ENCODE measurements around the gene FRMD4A.

Gene FRMD4A

DNA sequence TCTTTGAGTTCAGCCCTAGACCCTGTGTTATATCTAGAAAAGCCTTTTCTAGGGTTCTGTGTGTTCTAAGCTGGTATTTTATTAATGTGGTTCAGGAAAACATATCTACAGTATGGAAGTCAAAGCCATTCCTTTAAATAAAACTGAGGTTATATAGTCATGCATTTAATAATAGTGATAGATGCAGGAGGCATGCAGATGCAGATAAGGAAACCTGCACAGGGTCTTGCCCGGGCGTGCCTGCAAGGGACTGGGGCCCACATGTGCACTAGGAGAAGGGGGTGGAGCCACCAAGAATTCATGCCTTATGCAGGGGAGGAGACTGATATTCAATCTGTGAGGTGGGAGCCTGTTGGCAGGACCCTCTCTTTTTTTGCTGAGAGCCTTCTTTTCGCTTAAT is 572.4 kb downstream of the FRMD4A start:
- POLR2A ChIA-PET = interaction anchor here (2.0 kb wide), 1 partner anchor 52 kb away, joined by 5 read pairs; no protein-coding TSS in a partner anchor
- CTCF ChIA-PET = no interaction called here

DNA sequence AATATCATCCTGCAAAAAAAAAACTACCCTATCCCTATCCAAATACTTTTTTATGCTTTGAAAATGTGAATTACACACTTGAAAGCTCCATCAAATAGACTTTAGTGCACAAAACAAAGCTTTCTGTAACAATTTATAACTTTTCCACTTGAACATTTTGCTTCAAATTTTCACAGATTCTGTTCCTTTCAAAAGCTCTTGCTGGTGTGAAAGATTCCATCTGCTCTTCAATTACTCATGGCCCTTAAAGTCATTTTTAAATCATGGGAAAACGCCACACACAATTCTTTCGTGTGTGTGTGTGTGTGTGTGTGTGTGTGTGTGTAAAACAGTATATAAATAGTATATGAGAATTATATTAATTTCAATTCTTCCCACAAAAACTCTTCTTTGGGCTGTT is 576.4 kb downstream of the FRMD4A start:
- no peak for DNase-seq (ENCODE audit: extremely low spot score)
- TF ChIP-seq FOXA1 (IDR thresholded peaks at IDR 0.05) (no peak), NFRKB (IDR thresholded peaks at IDR 0.05) (no peak), HDGF (IDR thresholded peaks at IDR 0.05; ENCODE audit: borderline replicate concordance) (no peak), ELF4 (IDR thresholded peaks at IDR 0.05) (no peak), ARNT (IDR thresholded peaks at IDR 0.05) (no peak), LEF1 (IDR thresholded peaks at IDR 0.05; ENCODE audit: borderline replicate concordance) (no peak), ZNF384 (IDR thresholded peaks at IDR 0.05) (no peak), BHLHE40 (IDR thresholded peaks at IDR 0.05; ENCODE audit: borderline replicate concordance) (no peak), L3MBTL2 (conservative IDR thresholded peaks at IDR 0.05) (no peak), SUZ12 (IDR thresholded peaks at IDR 0.05) (no peak), FOXM1 (IDR thresholded peaks at IDR 0.05; ENCODE audit: borderline replicate concordance) (no peak), TARDBP (IDR thresholded peaks at IDR 0.05) (no peak)
- TF ChIP-seq, protein P1, sequence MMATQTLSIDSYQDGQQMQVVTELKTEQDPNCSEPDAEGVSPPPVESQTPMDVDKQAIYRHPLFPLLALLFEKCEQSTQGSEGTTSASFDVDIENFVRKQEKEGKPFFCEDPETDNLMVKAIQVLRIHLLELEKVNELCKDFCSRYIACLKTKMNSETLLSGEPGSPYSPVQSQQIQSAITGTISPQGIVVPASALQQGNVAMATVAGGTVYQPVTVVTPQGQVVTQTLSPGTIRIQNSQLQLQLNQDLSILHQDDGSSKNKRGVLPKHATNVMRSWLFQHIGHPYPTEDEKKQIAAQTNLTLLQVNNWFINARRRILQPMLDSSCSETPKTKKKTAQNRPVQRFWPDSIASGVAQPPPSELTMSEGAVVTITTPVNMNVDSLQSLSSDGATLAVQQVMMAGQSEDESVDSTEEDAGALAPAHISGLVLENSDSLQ (IDR thresholded peaks at IDR 0.05) = no peak
- CTCF ChIA-PET = no interaction called here
- POLR2A ChIA-PET = no interaction called here

More for the DNA sequence above, 572.4 kb downstream of the FRMD4A start:
- TF ChIP-seq ELF4 (IDR thresholded peaks at IDR 0.05) = no peak
- no peak for TF ChIP-seq FOXM1 (IDR thresholded peaks at IDR 0.05; ENCODE audit: borderline replicate concordance)
- no peak for TF ChIP-seq ZNF384 (IDR thresholded peaks at IDR 0.05)
- TF ChIP-seq CTBP1 (IDR thresholded peaks at IDR 0.05; ENCODE audit: borderline replicate concordance) = no peak
- TF ChIP-seq SUZ12 (IDR thresholded peaks at IDR 0.05) = no peak
- TF ChIP-seq BHLHE40 (IDR thresholded peaks at IDR 0.05; ENCODE audit: borderline replicate concordance) = no peak
- TF ChIP-seq, protein P1 (IDR thresholded peaks at IDR 0.05) = no peak
- TF ChIP-seq LEF1 (IDR thresholded peaks at IDR 0.05; ENCODE audit: borderline replicate concordance) = no peak
- no peak for TF ChIP-seq SP1 (IDR thresholded peaks at IDR 0.05)
- TF ChIP-seq FOXK2 (IDR thresholded peaks at IDR 0.05) = no peak
- no peak for TF ChIP-seq FOXA1 (IDR thresholded peaks at IDR 0.05)
- peak; percentile 20 for DNase-seq (ENCODE audit: extremely low spot score)

DNA sequence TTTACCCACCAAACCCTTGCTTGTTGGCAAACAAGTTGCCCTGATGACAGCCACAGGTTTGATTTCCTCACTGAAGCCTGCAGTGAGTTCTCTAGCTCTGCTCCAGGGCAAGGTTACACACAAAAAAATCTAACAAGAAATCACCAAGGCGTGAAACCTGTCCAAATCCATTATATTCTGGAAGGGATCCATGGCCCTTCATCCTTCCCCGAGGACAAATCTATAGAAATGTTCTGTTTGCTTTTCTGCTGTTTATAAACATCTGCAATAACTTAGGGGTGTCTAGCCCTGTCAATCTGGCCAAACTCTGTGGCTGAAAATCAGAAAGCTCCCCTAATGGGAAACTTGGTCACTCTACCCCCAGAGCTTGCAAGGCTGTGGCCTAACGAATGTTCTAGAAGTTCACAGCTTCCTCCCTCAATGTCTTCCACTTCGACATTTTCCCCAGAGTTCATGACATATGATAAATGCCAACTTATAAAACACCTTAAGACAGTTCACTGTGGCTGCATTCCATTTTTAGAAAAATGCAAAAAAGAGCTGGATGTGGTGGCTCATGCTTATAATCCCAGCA is 579.4 kb downstream of the FRMD4A start:
- TF ChIP-seq CTBP1 (IDR thresholded peaks at IDR 0.05; ENCODE audit: borderline replicate concordance) (no peak), BHLHE40 (IDR thresholded peaks at IDR 0.05; ENCODE audit: borderline replicate concordance) (no peak), SP1 (IDR thresholded peaks at IDR 0.05) (no peak), LEF1 (IDR thresholded peaks at IDR 0.05; ENCODE audit: borderline replicate concordance) (no peak), ELF4 (IDR thresholded peaks at IDR 0.05) (no peak)
- no peak for DNase-seq (ENCODE audit: extremely low spot score)
- ChIA-PET CTCF (no interaction called here), POLR2A (no interaction called here)

DNA sequence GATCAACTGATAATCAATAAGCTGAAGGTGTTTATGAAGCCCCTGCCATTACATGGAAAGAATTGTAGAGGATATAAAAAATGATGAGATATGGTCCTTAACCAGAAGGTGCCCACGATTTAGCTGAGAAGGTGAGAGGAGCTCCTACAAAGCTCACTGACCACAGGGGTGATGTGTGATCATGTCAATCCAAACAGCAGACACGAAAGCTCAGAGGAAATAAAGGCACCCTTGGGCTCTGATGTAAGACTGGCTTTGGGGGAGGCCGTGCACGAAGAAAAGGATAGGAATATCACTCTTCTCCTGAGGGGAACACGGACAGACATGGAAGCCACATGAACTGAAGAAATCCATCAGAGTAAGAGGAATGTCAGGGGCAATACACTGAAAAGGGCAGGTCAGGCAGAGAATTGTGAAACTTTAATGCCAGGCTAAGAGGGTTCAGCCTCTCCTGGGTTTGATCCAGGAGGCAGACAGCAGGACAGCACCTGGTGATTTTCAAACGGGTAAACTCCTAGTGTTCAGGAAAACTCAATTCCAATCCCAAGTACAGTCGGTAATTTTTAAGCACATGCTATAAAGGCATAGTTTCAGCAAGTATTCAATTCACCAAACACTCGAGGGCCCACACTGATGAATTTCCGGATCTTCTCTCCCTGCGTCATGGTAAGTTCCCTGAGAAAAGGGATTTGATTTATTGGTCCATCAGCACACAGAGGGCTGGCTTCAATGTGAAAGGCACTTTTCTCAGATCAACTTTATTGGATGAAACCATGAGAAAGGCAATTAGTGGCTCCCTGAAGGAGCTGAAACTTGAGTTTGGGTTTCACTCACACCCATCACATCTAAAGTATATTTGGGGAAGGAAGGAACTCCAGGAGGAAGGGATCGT is 580.2 kb downstream of the FRMD4A start:
- POLR2A ChIA-PET = no interaction called here
- CTCF ChIA-PET = no interaction called here
- DNase-seq (ENCODE audit: extremely low spot score) = no peak
- TF ChIP-seq HDGF (IDR thresholded peaks at IDR 0.05; ENCODE audit: borderline replicate concordance) (no peak), FOXM1 (IDR thresholded peaks at IDR 0.05; ENCODE audit: borderline replicate concordance) (no peak), BHLHE40 (IDR thresholded peaks at IDR 0.05; ENCODE audit: borderline replicate concordance) (no peak), CTBP1 (IDR thresholded peaks at IDR 0.05; ENCODE audit: borderline replicate concordance) (no peak), FOXK2 (IDR thresholded peaks at IDR 0.05) (no peak), LEF1 (IDR thresholded peaks at IDR 0.05; ENCODE audit: borderline replicate concordance) (no peak), ELF4 (IDR thresholded peaks at IDR 0.05) (no peak), L3MBTL2 (conservative IDR thresholded peaks at IDR 0.05) (no peak), SUZ12 (IDR thresholded peaks at IDR 0.05) (no peak), ZNF384 (IDR thresholded peaks at IDR 0.05) (no peak), SP1 (IDR thresholded peaks at IDR 0.05) (no peak), TARDBP (IDR thresholded peaks at IDR 0.05) (no peak), FOXA1 (IDR thresholded peaks at IDR 0.05) (no peak), ARNT (IDR thresholded peaks at IDR 0.05) (no peak), NFRKB (IDR thresholded peaks at IDR 0.05) (no peak)
- TF ChIP-seq, protein P1 (IDR thresholded peaks at IDR 0.05) = no peak

DNA sequence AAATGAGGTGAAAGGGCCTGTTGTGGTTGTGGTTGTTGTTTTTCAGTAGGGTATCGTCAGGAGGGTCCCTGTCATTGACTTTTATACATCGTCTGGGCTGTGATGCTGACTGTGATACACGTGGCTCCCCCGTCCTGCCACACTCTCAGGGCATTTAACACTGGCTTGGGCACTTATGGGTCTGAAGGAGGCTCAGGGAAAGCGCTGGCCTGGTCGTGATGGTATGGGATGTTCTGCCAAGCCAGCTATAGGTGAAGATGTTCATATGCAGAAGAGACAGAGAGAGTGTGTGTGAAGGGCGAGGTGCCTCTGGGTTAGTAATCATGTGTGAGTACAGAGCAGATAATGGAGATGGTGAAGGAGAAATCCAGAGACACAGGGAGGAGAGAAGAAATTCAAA is 585.5 kb downstream of the FRMD4A start:
- DNase-seq (ENCODE audit: extremely low spot score) = no peak
- CTCF ChIA-PET = no interaction called here
- TF ChIP-seq FOXM1 (IDR thresholded peaks at IDR 0.05; ENCODE audit: borderline replicate concordance) (no peak), ELF4 (IDR thresholded peaks at IDR 0.05) (no peak), BHLHE40 (IDR thresholded peaks at IDR 0.05; ENCODE audit: borderline replicate concordance) (no peak), NFRKB (IDR thresholded peaks at IDR 0.05) (no peak), TARDBP (IDR thresholded peaks at IDR 0.05) (no peak), L3MBTL2 (conservative IDR thresholded peaks at IDR 0.05) (no peak), CTBP1 (IDR thresholded peaks at IDR 0.05; ENCODE audit: borderline replicate concordance) (no peak), FOXK2 (IDR thresholded peaks at IDR 0.05) (no peak), SUZ12 (IDR thresholded peaks at IDR 0.05) (no peak), ZNF384 (IDR thresholded peaks at IDR 0.05) (no peak), LEF1 (IDR thresholded peaks at IDR 0.05; ENCODE audit: borderline replicate concordance) (no peak), ARNT (IDR thresholded peaks at IDR 0.05) (no peak), HDGF (IDR thresholded peaks at IDR 0.05; ENCODE audit: borderline replicate concordance) (no peak), SP1 (IDR thresholded peaks at IDR 0.05) (no peak)
- TF ChIP-seq, protein P1 (IDR thresholded peaks at IDR 0.05) = no peak
- POLR2A ChIA-PET = no interaction called here
